Effector memory CD4-positive, alpha-beta T cell (primary cell): ENCODE measurements around the gene VEGFB.

Experiments used
- DNase-seq, 3 donors: peaks; one replicate each; pipeline ENCODE4 v3.0.0-alpha.2; 2020
- H3K27ac ChIP-seq: 2 replicates; pipeline ENCODE4 v1.7.0; 2013; ENCODE audit warnings: mild to moderate bottlenecking, low read length, moderate library complexity; ENCODE audit not compliant: insufficient read depth, poor library complexity, severe bottlenecking
- H3K27me3 ChIP-seq: replicated peaks from 2 replicates; pipeline ENCODE4 v1.7.0; 2013; ENCODE audit warnings: mild to moderate bottlenecking, low read length; ENCODE audit not compliant: insufficient read depth, control insufficient read depth, poor library complexity, severe bottlenecking
- H3K36me3 ChIP-seq: 2 replicates; pipeline ENCODE4 v1.7.0; 2013; ENCODE audit warnings: mild to moderate bottlenecking, low read length, moderate library complexity; ENCODE audit not compliant: control insufficient read depth, insufficient read depth
- H3K4me1 ChIP-seq: 2 replicates; pipeline ENCODE4 v1.7.0; 2013; ENCODE audit warnings: low read length, mild to moderate bottlenecking; ENCODE audit not compliant: control insufficient read depth, insufficient read depth, poor library complexity, severe bottlenecking
- H3K4me3 ChIP-seq: 2 replicates; pipeline ENCODE4 v1.7.0; 2013; ENCODE audit warnings: low read length, low read depth, mild to moderate bottlenecking; ENCODE audit not compliant: insufficient read depth, poor library complexity, severe bottlenecking
- H3K9me3 ChIP-seq: 2 replicates; pipeline ENCODE4 v1.7.0; 2013; ENCODE audit warnings: mild to moderate bottlenecking, low read length, moderate library complexity; ENCODE audit not compliant: control insufficient read depth
- total RNA-seq, 3 donors: gene quantifications; one replicate each; lab custom pipeline; 2026; lab: John Stamatoyannopoulos, UW

Gene VEGFB, protein sequence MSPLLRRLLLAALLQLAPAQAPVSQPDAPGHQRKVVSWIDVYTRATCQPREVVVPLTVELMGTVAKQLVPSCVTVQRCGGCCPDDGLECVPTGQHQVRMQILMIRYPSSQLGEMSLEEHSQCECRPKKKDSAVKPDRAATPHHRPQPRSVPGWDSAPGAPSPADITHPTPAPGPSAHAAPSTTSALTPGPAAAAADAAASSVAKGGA
- 19.0 to 24.4 (median 19.0) reads per million in 3 donors for total RNA-seq

- Histone ChIP-seq H3K4me3 (peak within 1 kb of the TSS; percentile 68), H3K27me3 (no peaks in the 10 kb centered on the region), H3K4me1 (peaks cover 33% of the 10 kb centered on the region), H3K27ac (peak within 1 kb of the TSS; percentile 60), H3K36me3 (no peaks in the 10 kb centered on the region), H3K9me3 (no peaks in the 10 kb centered on the region)
- DNase-seq = peak; percentile 66 to 71 (median 66)
Measured at GRCh38 chr11:64233913-64234586, at the start of gene VEGFB. Gene VEGFB, plus strand, starts transcription at chr11:64234584. Its CDS starts 250 bp downstream, at chr11:64234834.

- H3K27ac ChIP-seq = peak overlapping the region; percentile 75
- no peaks in the 10 kb centered on the region for H3K9me3 ChIP-seq
- H3K4me3 ChIP-seq = peak overlapping the region; percentile 77
- no peak for DNase-seq
- H3K27me3 ChIP-seq = no peaks in the 10 kb centered on the region
- no peaks in the 10 kb centered on the region for H3K36me3 ChIP-seq
- peaks cover 5% of the 10 kb centered on the region for H3K4me1 ChIP-seq
Measured at GRCh38 chr11:64185175-64185692, 49.1 kb upstream of the VEGFB start.

- Histone ChIP-seq H3K27me3 (no peaks in the 10 kb centered on the region), H3K4me3 (peak within 1 kb of the TSS; percentile 77), H3K27ac (peak within 1 kb of the TSS; percentile 75), H3K36me3 (no peaks in the 10 kb centered on the region), H3K9me3 (no peaks in the 10 kb centered on the region), H3K4me1 (peaks cover 5% of the 10 kb centered on the region)
- peak; percentile 98 to 99 (median 99) for DNase-seq
Measured at GRCh38 chr11:64185693-64186491, 48.5 kb upstream of the VEGFB start, which contains the start of gene STIP1. Gene STIP1, plus strand, starts transcription at chr11:64186171. Its CDS starts 91 bp downstream, at chr11:64186262.

DNA sequence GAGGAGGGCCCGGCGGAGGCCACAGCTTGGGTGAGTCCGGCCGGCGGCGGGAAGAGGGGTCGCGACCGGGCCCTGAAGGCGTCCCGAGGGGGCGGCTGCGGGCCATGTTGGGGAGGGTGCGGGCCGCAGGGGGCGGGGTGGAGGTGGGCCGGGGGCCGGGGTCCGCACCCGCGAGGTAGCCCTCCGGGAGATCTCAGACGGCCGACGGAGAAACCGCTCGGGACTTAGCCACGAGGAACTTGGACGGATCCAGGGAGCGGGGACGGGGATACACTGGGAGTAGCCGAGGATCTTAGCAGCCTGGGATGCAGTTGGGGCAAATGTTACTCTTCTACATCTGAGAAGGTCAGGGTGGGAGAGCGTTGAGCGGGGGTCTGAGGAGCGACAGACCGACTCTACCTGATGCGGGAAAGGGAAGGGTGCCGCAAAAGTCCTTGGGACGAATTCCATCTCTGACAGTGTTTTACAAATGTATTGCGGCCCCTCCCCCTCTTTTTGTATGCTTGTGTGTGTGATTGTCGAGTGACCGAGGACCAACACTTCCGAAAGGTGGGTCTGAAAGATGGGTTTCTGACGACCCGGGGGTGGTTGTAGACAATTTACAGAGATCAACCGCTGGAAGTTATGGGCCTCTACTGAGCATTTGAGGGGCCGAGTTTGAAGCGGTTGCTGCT lies 47.8 kb upstream of the VEGFB start:
- Histone ChIP-seq H3K9me3 (no peaks in the 10 kb centered on the region), H3K4me3 (no peak overlapping the region), H3K27me3 (no peaks in the 10 kb centered on the region), H3K4me1 (peaks cover 5% of the 10 kb centered on the region), H3K36me3 (no peaks in the 10 kb centered on the region), H3K27ac (no peak overlapping the region)
- DNase-seq = peak in 1 of 3 donors; percentile 14

DNA sequence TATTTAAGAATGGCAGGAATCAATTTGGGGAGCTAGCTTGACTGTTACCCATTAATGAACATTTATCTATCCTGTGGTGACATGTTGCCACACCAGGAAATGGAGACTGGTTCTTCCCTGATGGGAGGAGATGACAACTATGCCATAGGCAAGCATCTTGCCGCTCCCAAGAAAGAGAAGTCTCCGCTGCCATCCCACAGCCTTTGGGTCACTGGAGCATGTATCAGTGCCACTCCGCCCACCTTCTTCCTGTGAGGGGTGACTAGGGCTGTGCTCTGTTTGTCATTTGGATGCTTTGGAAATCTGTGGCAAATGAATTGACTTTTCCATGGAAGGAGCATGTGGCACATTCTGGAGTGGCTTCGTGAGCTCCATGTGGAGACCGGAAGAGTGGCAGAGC lies 42.0 kb upstream of the VEGFB start:
- Histone ChIP-seq H3K36me3 (peaks cover 51% of the 10 kb centered on the region), H3K27me3 (no peaks in the 10 kb centered on the region)

GRCh38 chr11:64196626-64197025 lies 37.8 kb upstream of the VEGFB start:
- Histone ChIP-seq H3K4me1 (no peaks in the 10 kb centered on the region), H3K27me3 (no peaks in the 10 kb centered on the region), H3K9me3 (no peaks in the 10 kb centered on the region), H3K36me3 (peaks cover 87% of the 10 kb centered on the region), H3K27ac (no peak overlapping the region), H3K4me3 (no peak overlapping the region)
- no peak for DNase-seq

More for the DNA sequence above, 42.0 kb upstream of the VEGFB start:
- Histone ChIP-seq H3K4me3 (no peak overlapping the region), H3K4me1 (no peaks in the 10 kb centered on the region), H3K9me3 (no peaks in the 10 kb centered on the region), H3K27ac (no peak overlapping the region)
- DNase-seq = no peak

- H3K27me3 ChIP-seq = no peaks in the 10 kb centered on the region
- DNase-seq = no peak
- peaks cover 93% of the 10 kb centered on the region for H3K36me3 ChIP-seq
- H3K27ac ChIP-seq = no peak overlapping the region
- no peaks in the 10 kb centered on the region for H3K9me3 ChIP-seq
- H3K4me3 ChIP-seq = no peak overlapping the region
- no peaks in the 10 kb centered on the region for H3K4me1 ChIP-seq
Measured at GRCh38 chr11:64198511-64198910, 35.9 kb upstream of the VEGFB start.

- no peak overlapping the region for H3K27ac ChIP-seq
- H3K9me3 ChIP-seq = no peaks in the 10 kb centered on the region
- no peak overlapping the region for H3K4me3 ChIP-seq
- peaks cover 20% of the 10 kb centered on the region for H3K4me1 ChIP-seq
- H3K27me3 ChIP-seq = no peaks in the 10 kb centered on the region
- no peak for DNase-seq
- peaks cover 71% of the 10 kb centered on the region for H3K36me3 ChIP-seq
Measured at GRCh38 chr11:64201543-64201942, 32.8 kb upstream of the VEGFB start.

GRCh38 chr11:64202992-64203391 lies 31.4 kb upstream of the VEGFB start:
- Histone ChIP-seq H3K9me3 (no peaks in the 10 kb centered on the region), H3K36me3 (peaks cover 56% of the 10 kb centered on the region), H3K4me3 (no peak overlapping the region), H3K27ac (no peak overlapping the region), H3K27me3 (no peaks in the 10 kb centered on the region), H3K4me1 (peaks cover 35% of the 10 kb centered on the region)
- no peak for DNase-seq
